HAP-1 (cell line): Measurements from ENCODE around the gene GALNT9.
"Not testable (repeated sequence)": the region's sequence is repeated elsewhere in the genome, so short reads cannot be mapped to it uniquely, and the experiment has no call there.

Experiments used
- DNase-seq, 2 experiments: peaks; one replicate each; pipeline ENCODE4 v3.0.0-alpha.2; 2016 to 2020; ENCODE audit warnings: low spot score in 2 of 2
- H3K27me3 ChIP-seq: fragments of 250-450 bp; sonication (Bioruptor Pico); 2 replicates; pipeline ENCODE4 v1.5.1; 2020; ENCODE audit warnings: low read depth, mild to moderate bottlenecking, moderate library complexity
- H3K36me3 ChIP-seq: fragments of 250-450 bp; sonication (Bioruptor Pico); replicated peaks from 2 replicates; pipeline ENCODE4 v1.5.1; 2020; ENCODE audit warnings: mild to moderate bottlenecking
- H3K4me1 ChIP-seq: fragments of 250-450 bp; sonication (Bioruptor Pico); 2 replicates; pipeline ENCODE4 v1.5.1; 2020; ENCODE audit warnings: mild to moderate bottlenecking
- H3K4me3 ChIP-seq: fragments of 250-450 bp; sonication (Bioruptor Pico); 2 replicates; pipeline ENCODE4 v1.5.1; 2020; ENCODE audit warnings: mild to moderate bottlenecking, moderate library complexity
- H3K9me3 ChIP-seq: fragments of 250-450 bp; sonication (Bioruptor Pico); 2 replicates; pipeline ENCODE4 v1.5.1; 2020; ENCODE audit warnings: mild to moderate bottlenecking, moderate library complexity
- in situ Hi-C: fragments of 300-500 bp; cut with MboI; formaldehyde crosslinking; loops from 3 replicates; pipeline ENCODE4 v1.14.3; 2020; ENCODE audit warnings: low sequenced_read_pairs, inconsistent platforms, mixed read lengths

GALNT9 gene

DNA sequence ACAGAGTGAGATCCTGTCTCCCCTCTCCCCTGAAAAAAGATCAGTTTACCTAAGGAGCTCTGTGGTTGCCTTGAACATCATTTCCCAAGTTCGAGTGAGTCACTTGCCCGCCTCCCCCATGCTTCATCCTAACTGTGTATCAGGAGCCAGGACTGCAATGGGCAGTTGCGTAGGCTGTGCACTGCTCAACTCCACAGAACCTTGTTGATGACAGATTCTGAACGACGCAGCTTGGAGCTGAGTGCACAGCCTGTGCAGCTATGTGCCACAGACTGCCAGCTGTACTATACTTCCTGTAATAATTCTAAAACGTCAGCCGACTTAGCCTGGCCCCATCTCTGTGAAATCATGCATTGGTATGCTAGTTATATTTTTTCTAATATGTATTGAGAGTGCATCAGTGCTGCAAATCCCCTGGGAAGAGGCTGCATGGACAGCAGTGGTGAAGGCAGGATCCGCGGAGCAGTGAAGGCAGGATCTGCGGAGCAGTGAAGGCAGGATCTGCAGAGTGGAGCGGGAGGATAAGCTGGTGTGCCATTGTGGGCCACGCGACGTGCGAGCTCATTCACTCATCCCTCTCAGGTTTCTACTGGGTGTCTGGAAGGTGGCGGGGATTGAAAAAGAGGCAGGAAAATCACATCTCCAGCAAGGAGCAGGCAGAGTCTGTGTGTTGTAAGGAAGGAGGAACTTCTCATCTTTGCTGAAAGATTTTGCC, 80.8 kb downstream of the GALNT9 start:
- H3K4me3 ChIP-seq: no peak overlapping the region
- no peaks in the 10 kb centered on the region for H3K4me1 ChIP-seq
- in situ Hi-C loops: no loop called here
- H3K36me3 ChIP-seq: no peaks in the 10 kb centered on the region
- H3K9me3 ChIP-seq: no peaks in the 10 kb centered on the region
- peaks cover 5% of the 10 kb centered on the region for H3K27me3 ChIP-seq
- DNase-seq: no peak

DNA sequence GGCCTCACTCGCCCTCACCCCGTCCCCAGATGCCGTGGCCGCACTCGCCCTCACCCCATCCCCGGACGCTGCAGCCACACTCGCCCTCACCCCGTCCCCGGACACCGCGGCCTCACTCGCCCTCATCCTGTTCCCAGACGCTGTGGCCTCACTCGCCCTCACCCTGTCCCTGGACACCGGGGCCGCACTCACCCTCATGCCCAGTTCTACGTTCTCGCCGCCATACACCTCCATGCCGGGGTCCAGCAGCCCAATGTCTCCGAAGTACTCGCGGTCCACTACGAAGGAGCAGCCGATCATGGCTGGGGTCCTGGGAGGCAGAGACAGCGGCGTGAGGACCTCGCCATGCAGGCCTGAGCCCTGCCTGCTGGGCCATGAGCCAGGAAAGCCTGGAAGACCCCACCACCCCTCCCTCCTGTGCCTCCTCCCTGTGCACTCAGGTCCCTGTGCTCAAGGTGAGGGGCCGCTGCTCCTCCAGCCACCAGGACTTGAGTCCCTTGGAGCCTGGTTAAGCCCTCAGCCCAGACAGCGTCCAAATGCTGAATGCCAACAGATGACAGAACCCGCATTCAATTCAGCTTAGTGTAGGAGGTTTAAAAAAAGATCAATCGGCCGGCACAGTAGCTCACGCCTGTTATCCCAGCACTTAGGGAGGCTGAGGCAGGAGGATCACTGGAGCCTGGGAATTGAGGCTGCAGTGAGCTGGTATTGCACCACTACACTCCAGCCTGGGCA, 81.5 kb downstream of the GALNT9 start:
- Histone ChIP-seq H3K4me3 (no peak overlapping the region), H3K9me3 (no peaks in the 10 kb centered on the region), H3K36me3 (no peaks in the 10 kb centered on the region), H3K4me1 (no peaks in the 10 kb centered on the region), H3K27me3 (peaks cover 5% of the 10 kb centered on the region)
- in situ Hi-C loops: no loop called here
- DNase-seq: no peak

DNA sequence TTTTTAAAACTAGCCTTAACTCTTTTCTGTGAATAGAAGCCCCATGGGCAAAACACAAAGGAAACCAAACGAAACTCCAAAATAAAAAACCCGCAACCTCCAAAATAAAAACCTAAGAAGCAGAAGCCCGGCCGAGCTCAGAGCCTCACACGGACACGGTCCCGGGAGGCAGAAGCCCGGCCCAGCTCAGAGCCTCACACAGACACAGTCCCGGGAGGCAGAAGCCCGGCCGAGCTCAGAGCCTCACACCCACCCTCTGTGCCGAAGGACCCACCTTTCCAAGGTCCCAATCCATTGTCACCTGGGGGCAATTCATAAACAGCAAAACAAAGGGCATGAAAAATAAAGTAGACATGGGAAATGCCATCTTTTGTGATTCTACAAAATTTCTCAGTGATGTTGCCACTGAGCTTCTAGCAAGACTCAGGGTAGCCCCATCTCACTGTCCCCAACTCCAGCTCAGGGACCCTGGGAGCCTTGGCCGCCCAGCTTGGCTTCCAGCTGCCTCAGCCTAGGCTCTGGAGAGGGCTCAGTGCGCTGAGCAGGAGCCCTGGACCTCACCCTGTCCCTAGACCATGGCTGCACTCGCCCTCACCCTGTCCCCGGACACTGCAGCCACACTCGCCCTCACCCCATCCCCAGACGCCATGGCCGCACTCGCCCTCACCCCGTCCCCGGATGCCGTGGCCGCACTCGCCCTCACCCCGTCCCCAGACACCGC, 82.2 kb downstream of the GALNT9 start:
- H3K27me3 ChIP-seq: peaks cover 5% of the 10 kb centered on the region
- in situ Hi-C loops: no loop called here

DNA sequence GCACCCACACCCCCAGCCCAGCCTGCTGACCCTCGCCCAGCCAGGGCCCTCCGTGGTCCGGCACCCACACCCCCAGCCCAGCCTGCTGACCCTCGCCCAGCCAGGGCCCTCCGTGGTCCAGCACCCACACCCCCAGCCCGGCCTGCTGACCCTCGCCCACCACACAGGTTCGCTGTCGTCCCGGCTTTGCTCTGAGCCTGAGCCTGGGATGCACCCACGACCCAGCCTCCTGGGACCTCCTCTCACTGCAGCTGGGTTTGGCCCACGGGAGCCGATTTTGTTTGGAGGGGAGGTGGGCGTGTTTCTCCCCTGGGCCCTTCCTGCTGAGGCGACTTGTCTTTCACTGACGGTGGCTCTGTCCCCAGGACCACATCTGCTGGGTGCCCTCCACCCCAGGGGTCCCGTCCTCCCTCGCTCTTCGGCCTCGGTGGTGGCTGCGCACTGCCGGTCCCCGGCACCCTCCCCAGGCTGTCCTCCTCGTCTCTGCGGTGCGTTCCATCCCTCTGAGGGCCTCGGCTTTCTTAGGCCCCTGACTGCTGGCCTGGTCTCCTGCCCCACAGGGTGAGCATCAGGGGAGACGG, 83.8 kb downstream of the GALNT9 start:
- Histone ChIP-seq H3K4me1 (no peaks in the 10 kb centered on the region), H3K4me3 (no peak overlapping the region), H3K9me3 (no peaks in the 10 kb centered on the region), H3K36me3 (no peaks in the 10 kb centered on the region), H3K27me3 (peaks cover 5% of the 10 kb centered on the region)
- in situ Hi-C loops: no loop called here
- DNase-seq: no peak

More for the DNA sequence above, 82.2 kb downstream of the GALNT9 start:
- no peak for DNase-seq
- Histone ChIP-seq H3K4me1 (no peaks in the 10 kb centered on the region), H3K4me3 (no peak overlapping the region), H3K36me3 (no peaks in the 10 kb centered on the region), H3K9me3 (no peaks in the 10 kb centered on the region)

DNA sequence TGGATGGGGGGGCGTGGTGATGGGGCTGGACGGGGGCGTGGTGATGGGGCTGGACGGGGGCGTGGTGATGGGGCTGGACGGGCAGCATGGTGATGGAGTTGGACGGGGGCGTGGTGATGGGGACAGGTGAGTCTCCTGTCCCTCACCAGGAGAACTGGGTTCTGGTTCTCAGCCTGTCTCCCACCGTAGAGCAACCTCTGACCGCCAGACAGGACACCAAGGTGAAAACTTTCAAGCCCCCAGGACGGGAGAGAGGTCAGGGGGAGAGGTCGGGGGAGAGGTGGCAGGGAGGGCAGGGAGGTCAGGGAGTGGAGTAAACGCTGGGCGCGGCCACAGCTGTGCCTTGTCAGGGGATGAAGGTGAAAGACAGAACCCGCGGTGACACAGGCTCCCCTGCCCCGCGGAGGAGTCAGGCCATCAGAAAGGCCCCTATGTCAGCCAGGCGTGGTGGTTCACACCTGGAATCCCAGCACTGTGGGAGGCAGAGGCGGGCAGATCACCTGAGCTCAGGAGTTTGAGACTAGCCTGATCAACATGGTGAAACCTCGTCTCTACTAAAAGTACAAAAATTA, 84.6 kb downstream of the GALNT9 start:
- H3K9me3 ChIP-seq: no peaks in the 10 kb centered on the region
- DNase-seq: no peak
- no peaks in the 10 kb centered on the region for H3K36me3 ChIP-seq
- H3K4me1 ChIP-seq: no peaks in the 10 kb centered on the region
- in situ Hi-C loops: no loop called here
- no peak overlapping the region for H3K4me3 ChIP-seq
- peaks cover 5% of the 10 kb centered on the region for H3K27me3 ChIP-seq

DNA sequence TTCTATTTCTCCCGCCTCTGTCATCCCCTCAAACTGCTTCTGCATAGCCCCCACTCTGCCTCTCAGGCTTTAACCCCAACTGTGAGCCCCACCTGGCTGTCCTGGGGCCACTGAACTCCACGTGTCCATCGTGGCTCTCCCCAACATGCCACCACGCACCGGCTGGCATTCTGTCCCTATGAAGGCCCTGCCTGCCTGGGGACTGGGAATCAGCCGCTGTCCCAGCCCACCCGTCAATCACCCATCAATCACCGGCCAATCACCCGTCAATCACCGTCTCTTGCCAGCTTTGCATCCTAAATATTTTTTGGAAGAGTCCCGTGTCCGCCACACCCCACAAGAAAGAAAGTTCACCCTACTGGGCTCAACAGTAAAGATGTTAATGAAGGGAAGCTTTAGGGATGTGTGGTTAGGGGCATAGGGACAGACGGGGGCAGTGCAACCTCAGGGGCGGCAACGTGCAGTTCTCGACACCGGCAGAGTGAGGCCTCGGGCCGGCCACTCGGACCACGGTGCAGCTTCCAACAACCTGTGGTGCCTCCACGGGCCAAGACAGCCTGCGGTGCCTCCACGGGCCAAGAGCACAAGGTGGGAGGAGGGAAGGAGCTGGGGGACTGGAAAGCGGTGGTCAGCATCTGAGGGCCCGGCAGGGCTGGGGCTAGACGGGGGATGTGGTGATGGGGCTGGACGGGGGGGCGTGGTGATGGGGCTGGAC, 85.6 kb downstream of the GALNT9 start:
- Histone ChIP-seq H3K36me3 (no peaks in the 10 kb centered on the region), H3K27me3 (no peaks in the 10 kb centered on the region; the same call in 1 of the 2 replicates), H3K4me1 (no peaks in the 10 kb centered on the region), H3K4me3 (no peak overlapping the region), H3K9me3 (no peaks in the 10 kb centered on the region)
- in situ Hi-C loops: no loop called here
- DNase-seq: peak in 1 of 2 experiments; percentile 38

DNA sequence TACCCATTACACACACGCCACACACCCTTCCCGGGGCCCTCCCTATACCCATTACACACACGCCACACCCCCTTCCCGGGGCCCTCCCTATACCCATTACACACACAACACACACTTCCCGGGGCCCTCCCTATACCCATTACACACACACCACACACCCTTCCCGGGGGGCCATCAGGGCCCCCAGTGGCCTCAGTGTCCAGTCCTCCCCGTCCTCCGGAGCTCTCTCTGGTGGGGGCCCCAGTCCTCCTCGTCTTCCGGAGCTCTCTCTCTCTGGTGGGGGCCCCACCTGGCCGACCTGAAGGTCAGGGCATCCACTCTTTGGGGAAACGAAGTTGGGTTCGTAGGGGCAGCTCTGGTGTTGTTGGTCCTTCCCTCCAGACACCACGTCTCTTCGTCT, 86.2 kb downstream of the GALNT9 start:
- in situ Hi-C loops, DNase-seq, H3K36me3 ChIP-seq, H3K4me3 ChIP-seq, H3K9me3 ChIP-seq, H3K4me1 ChIP-seq, H3K27me3 ChIP-seq: not testable (repeated sequence)

DNA sequence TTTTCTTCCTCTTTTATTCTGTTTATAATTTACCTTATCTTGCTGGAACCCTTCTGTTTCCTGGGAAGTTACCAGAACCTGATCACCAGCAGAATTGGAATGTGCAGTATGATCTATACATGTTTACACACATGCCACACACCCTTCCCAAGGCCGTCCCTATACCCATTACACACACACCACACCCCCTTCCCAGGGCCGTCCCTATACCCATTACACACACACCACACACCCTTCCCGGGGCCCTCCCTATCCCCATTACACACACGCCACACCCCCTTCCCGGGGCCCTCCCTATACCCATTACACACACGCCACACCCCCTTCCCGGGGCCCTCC, 88.8 kb downstream of the GALNT9 start:
- DNase-seq, H3K4me1 ChIP-seq, in situ Hi-C loops: not testable (repeated sequence)

DNA sequence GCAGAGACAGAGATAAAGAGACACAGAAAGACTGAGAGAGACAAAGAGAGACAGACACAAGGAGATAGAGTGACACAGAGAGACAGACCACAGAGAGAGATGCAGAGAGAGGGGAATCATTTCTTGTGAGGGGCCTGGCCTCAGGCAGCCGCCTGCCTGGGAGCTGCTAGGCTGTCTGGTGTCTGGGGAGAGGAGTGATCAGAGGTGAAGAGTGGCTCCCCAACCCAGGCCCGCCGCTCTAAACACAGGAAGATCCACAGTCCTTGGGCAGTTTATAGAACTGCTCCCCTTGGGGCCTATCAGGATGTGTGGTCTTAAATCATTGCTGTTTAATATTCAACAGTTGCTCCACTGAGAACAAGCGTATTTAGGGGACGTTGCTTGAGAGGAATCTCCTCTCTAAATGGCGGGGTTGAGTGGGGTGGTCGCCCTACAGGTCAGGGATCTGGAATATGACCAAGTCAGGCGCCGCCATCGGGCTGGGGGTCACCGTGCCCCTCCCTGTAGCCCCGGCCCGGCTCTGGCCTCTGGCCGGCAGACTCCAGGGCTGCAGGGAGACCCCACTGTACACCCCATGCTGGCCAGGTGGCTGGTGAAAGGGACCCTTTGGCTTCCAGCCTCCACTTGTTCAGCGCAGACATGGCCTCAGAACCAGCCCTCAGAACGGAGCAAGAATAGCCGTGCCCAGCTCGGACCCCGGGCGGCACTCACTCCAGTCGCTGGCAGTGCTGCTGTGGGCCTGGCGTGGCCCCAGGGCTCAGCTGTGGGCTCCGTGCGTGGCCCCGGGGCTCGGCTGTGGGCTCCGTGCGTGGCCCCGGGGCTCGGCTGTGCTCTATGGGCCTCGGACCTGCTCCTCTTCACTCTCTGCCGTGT, 89.4 kb downstream of the GALNT9 start:
- peaks cover 6% of the 10 kb centered on the region; the same call in 1 of the 2 replicates for H3K27me3 ChIP-seq
- no peaks in the 10 kb centered on the region for H3K9me3 ChIP-seq
- DNase-seq: no peak
- in situ Hi-C loops: no loop called here
- no peaks in the 10 kb centered on the region for H3K4me1 ChIP-seq
- H3K4me3 ChIP-seq: no peak overlapping the region
- H3K36me3 ChIP-seq: no peaks in the 10 kb centered on the region

More for the DNA sequence above, 88.8 kb downstream of the GALNT9 start:
- H3K36me3 ChIP-seq, H3K9me3 ChIP-seq, H3K4me3 ChIP-seq, H3K27me3 ChIP-seq: not testable (repeated sequence)

DNA sequence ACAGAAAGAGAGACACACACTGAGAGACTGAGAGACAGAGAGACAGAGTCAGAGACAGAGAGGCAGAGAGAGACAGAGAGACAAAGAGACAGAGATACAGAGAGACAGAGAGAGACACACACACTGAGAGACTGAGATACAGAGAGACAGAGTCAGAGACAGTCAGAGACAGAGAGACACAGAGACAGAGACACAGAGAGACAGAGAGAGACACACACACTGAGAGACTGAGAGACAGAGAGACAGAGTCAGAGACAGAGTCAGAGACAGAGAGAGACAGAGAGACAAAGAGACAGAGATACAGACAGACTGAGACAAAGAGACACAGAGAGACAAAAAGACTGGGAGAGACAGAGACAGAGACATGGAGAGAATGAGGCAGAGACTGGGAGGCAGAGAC, 90.0 kb downstream of the GALNT9 start:
- DNase-seq: no peak
- in situ Hi-C loops: no loop called here
- peaks cover 6% of the 10 kb centered on the region; the same call in 1 of the 2 replicates for H3K27me3 ChIP-seq
- H3K4me1 ChIP-seq: no peaks in the 10 kb centered on the region
- no peaks in the 10 kb centered on the region for H3K9me3 ChIP-seq
- H3K4me3 ChIP-seq: no peak overlapping the region
- H3K36me3 ChIP-seq: no peaks in the 10 kb centered on the region

DNA sequence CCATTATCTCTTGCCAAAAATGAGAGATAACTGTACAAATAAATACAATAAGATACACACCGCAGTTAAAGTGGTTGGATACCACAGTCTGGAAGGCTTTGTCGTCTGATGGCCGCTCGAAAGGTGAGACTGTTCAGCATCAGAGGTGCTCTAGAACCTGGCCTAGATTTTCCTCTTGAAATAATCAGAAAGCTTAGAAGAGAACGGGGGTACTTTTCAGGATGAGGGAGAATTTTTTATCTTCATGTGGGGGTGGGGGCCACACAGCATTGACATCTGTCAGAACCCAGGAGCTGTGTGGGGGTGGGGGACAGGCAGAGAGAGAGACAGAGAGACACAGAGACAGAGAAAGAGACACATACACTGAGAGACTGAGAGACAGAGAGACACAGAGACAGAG, 90.5 kb downstream of the GALNT9 start:
- no peak for DNase-seq
- Histone ChIP-seq H3K9me3 (no peaks in the 10 kb centered on the region), H3K4me3 (no peak overlapping the region), H3K4me1 (no peaks in the 10 kb centered on the region), H3K36me3 (no peaks in the 10 kb centered on the region), H3K27me3 (peaks cover 6% of the 10 kb centered on the region; the same call in 1 of the 2 replicates)
- in situ Hi-C loops: no loop called here

DNA sequence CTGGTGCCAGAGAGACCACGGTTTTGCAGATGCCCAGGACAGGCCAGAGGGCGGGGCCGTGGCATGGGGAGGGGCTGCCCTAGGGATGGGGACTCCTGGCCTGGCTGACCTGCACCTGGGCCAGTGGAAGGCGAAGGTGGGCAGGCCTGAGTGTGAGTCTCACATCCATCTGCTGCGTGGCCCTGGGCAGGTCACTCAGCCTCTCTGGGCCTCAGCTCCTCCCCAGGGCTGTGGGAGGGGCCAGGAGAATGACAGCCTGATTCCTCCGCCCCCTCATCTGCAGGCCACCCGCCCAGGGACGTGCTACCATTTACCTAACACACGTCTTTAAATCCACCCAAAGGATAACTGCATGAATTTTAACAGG, 90.9 kb downstream of the GALNT9 start:
- Histone ChIP-seq H3K9me3 (no peaks in the 10 kb centered on the region), H3K4me1 (no peaks in the 10 kb centered on the region), H3K4me3 (no peak overlapping the region), H3K27me3 (peaks cover 6% of the 10 kb centered on the region; the same call in 1 of the 2 replicates), H3K36me3 (no peaks in the 10 kb centered on the region)
- peak in 1 of 2 experiments; percentile 41 for DNase-seq
- in situ Hi-C loops: no loop called here
